ENCODE measurements around the gene MAD1L1. TPM values are rescaled to one million over a fixed set of nuclear protein-coding genes. Genes with fewer than 3 reads are reported as not detected.

MAD1L1 gene
- total and polyA plus RNA-seq, 2 of the 13 experiments (the other 11 are each of a cell fraction or from before 2014, with no cell fraction given): 17.4 to 64.7 TPM

DNA sequence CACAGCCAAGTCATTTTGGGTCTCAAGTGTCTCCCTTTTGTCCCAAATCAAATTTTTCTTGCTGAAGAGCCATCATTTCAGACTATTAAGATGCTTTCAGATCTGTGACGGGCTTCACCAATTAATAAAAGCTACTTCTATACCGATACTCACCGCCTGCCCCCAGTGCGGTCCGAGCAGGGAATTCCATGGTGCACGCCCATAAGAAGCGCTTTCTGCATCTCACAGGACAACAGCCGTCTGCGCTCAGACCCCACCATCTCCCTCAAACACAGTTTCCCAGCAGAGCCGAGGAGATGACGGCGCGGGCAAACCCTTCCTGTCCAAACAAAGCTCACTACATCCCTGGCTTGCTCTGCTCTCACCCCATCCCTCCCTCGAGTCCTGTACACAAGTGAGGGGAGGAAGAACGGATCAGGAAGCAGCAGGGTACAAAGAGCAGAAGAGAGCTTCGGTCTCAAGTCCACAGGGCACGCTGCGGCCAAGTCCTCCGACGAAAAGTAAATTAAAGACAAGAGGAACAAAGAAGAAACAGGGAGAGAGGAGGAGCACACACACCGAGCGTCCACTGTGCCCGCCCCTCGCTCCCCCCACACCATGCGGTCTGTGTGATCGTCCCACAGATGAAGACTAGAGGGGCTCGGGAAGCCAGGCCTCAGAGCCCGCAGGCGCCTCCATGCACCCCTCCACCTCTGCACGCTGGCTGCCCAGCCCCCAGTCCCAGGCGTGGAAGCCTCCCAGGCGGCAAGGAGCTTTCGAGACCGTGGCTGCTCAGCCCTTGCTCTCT lies 121.9 kb downstream of the MAD1L1 start (continued):
- TF ChIP-seq, protein P1, sequence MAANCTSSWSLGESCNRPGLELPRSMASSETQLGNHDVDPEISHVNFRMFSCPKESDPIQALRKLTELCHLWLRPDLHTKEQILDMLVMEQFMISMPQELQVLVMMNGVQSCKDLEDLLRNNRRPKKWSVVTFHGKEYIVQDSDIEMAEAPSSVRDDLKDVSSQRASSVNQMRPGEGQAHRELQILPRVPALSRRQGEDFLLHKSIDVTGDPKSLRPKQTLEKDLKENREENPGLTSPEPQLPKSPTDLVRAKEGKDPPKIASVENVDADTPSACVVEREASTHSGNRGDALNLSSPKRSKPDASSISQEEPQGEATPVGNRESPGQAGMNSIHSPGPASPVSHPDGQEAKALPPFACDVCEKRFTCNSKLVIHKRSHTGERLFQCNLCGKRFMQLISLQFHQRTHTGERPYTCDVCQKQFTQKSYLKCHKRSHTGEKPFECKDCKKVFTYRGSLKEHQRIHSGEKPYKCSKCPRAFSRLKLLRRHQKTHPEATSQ (CRISPR knock-in tag; IDR thresholded peaks at IDR 0.05; ENCODE audit: borderline replicate concordance): peak; percentile 53; the same call in 1 of the 2 replicates
- TF ChIP-seq ZNF160 (CRISPR knock-in tag; IDR thresholded peaks at IDR 0.05) (peak; percentile 68; the same call in 1 of the 2 replicates), MBD4 (IDR thresholded peaks at IDR 0.05; ENCODE audit: borderline replicate concordance, low read length) (no peak), ZNF549 (CRISPR knock-in tag; IDR thresholded peaks at IDR 0.05) (no peak), ZNF746 (CRISPR knock-in tag; IDR thresholded peaks at IDR 0.05) (peak; percentile 93), CHD4 (IDR thresholded peaks at IDR 0.05; ENCODE audit: borderline replicate concordance, low read length) (no peak), ZNF329 (CRISPR knock-in tag; IDR thresholded peaks at IDR 0.05; ENCODE audit: low read depth) (no peak), HDAC6 (IDR thresholded peaks at IDR 0.05; ENCODE audit: low read depth, low read length) (no peak), TGIF2 (CRISPR knock-in tag; IDR thresholded peaks at IDR 0.05) (no peak; the same call in 1 of the 2 replicates), ZNF383 (CRISPR knock-in tag; IDR thresholded peaks at IDR 0.05; ENCODE audit: borderline replicate concordance) (no peak), SRSF4 (IDR thresholded peaks at IDR 0.05; ENCODE audit: low read depth, low read length, poor library complexity, severe bottlenecking) (no peak), ZNF816 (CRISPR knock-in tag; IDR thresholded peaks at IDR 0.05; ENCODE audit: borderline replicate concordance) (no peak; the same call in 1 of the 2 replicates), ATRX (CRISPR knock-in tag; IDR thresholded peaks at IDR 0.05; ENCODE audit: borderline replicate concordance) (no peak)
- TF ChIP-seq, protein P2, sequence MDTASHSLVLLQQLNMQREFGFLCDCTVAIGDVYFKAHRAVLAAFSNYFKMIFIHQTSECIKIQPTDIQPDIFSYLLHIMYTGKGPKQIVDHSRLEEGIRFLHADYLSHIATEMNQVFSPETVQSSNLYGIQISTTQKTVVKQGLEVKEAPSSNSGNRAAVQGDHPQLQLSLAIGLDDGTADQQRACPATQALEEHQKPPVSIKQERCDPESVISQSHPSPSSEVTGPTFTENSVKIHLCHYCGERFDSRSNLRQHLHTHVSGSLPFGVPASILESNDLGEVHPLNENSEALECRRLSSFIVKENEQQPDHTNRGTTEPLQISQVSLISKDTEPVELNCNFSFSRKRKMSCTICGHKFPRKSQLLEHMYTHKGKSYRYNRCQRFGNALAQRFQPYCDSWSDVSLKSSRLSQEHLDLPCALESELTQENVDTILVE (CRISPR knock-in tag; IDR thresholded peaks at IDR 0.05): peak; percentile 62; the same call in 1 of the 2 replicates
- TF ChIP-seq, protein P3, sequence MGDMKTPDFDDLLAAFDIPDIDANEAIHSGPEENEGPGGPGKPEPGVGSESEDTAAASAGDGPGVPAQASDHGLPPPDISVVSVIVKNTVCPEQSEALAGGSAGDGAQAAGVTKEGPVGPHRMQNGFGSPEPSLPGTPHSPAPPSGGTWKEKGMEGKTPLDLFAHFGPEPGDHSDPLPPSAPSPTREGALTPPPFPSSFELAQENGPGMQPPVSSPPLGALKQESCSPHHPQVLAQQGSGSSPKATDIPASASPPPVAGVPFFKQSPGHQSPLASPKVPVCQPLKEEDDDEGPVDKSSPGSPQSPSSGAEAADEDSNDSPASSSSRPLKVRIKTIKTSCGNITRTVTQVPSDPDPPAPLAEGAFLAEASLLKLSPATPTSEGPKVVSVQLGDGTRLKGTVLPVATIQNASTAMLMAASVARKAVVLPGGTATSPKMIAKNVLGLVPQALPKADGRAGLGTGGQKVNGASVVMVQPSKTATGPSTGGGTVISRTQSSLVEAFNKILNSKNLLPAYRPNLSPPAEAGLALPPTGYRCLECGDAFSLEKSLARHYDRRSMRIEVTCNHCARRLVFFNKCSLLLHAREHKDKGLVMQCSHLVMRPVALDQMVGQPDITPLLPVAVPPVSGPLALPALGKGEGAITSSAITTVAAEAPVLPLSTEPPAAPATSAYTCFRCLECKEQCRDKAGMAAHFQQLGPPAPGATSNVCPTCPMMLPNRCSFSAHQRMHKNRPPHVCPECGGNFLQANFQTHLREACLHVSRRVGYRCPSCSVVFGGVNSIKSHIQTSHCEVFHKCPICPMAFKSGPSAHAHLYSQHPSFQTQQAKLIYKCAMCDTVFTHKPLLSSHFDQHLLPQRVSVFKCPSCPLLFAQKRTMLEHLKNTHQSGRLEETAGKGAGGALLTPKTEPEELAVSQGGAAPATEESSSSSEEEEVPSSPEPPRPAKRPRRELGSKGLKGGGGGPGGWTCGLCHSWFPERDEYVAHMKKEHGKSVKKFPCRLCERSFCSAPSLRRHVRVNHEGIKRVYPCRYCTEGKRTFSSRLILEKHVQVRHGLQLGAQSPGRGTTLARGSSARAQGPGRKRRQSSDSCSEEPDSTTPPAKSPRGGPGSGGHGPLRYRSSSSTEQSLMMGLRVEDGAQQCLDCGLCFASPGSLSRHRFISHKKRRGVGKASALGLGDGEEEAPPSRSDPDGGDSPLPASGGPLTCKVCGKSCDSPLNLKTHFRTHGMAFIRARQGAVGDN (CRISPR knock-in tag; IDR thresholded peaks at IDR 0.05): peak; percentile 99
- TF ChIP-seq, protein P4, sequence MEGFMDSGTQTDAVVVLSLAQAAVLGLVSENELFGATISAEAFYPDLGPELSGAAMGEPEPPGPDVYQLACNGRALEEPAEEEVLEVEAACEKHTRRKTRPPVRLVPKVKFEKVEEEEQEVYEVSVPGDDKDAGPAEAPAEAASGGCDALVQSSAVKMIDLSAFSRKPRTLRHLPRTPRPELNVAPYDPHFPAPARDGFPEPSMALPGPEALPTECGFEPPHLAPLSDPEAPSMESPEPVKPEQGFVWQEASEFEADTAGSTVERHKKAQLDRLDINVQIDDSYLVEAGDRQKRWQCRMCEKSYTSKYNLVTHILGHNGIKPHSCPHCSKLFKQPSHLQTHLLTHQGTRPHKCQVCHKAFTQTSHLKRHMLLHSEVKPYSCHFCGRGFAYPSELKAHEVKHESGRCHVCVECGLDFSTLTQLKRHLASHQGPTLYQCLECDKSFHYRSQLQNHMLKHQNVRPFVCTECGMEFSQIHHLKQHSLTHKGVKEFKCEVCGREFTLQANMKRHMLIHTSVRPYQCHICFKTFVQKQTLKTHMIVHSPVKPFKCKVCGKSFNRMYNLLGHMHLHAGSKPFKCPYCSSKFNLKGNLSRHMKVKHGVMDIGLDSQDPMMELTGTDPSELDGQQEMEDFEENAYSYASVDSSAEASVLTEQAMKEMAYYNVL (CRISPR knock-in tag; IDR thresholded peaks at IDR 0.05; ENCODE audit: borderline replicate concordance): peak; percentile 99

All from HepG2 (cell line).